Measurements from ENCODE around the gene SLX4IP. TPM values are rescaled to one million over a fixed set of nuclear protein-coding genes. Genes with fewer than 3 reads are reported as not detected.

Gene SLX4IP
- total RNA-seq, 1 donor from 2014 or later, result 5.3 TPM

DNA sequence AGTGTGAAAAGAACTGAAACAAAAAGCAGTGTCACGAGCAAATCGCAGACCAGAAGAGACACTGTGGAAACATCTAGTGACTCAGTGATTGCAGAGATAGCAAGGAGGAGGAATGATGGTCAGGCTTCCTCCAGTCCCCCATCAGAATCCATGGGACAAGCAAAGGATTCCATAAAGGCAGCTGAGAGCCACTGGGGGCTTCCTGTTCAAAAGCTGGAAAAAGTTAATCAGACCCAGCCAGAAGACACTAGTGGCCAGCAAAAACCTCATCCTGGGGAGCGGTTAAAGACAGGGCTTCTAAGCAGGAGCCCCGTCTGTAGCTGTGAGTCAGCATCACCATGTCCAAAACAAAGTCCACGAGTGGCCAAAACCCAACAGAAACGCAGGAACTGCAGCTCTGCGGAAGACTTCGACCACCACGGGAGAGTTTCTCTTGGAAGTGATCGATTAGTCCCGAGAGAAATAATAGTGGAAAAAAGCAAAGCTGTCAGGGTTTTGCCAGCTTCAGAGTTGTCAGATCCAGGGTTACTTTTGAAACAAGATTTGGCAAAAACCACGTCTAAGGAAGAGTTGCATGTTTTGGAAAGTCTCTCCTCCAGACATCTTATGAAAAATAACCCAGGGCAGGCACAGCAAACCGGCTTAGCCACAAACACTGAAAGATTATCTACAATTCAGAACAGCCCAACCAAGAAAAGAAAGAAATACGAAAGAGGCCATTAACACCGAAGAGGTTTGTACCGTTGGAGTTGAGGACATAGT lies 187.7 kb downstream of the SLX4IP start:
- no peaks in the 10 kb centered on the region for H3K27me3 Mint-ChIP-seq (ENCODE audit: low read depth, unreplicated experiment)
- Histone ChIP-seq H3K79me2 (ENCODE audit: insufficient read depth, low read length) (no peaks in the 10 kb centered on the region), H4K20me1 (ENCODE audit: insufficient read depth, low read length) (no peaks in the 10 kb centered on the region), H3K9ac (ENCODE audit: low read length) (peak overlapping the region; percentile 63), H3K4me1 (ENCODE audit: insufficient read depth, low read length) (peaks cover 27% of the 10 kb centered on the region), H3K4me2 (ENCODE audit: low read length) (peak overlapping the region; percentile 72), H3K27ac (ENCODE audit: low read depth, low read length) (peak overlapping the region; percentile 67), H3K9me3 (ENCODE audit: insufficient read depth, low read depth, low read length) (no peaks in the 10 kb centered on the region), H3K27me3 (ENCODE audit: insufficient read depth, low read length) (no peaks in the 10 kb centered on the region), H2AFZ (ENCODE audit: low read depth, low read length) (peak overlapping the region; percentile 6), H3K36me3 (ENCODE audit: insufficient read depth, low read length) (no peaks in the 10 kb centered on the region), H3K4me3 (ENCODE audit: insufficient read depth, low read depth, low read length) (peak overlapping the region; percentile 37)
- peak overlapping the region; percentile 92 for H3K27ac Mint-ChIP-seq (ENCODE audit: unreplicated experiment)
- H3K4me3 Mint-ChIP-seq (ENCODE audit: unreplicated experiment), result no peak overlapping the region
- H3K36me3 Mint-ChIP-seq (ENCODE audit: low read depth, unreplicated experiment), result no peaks in the 10 kb centered on the region
- FAIRE-seq, result peak; percentile 77
- DNase-seq (ENCODE audit: low read depth), result peak; percentile 89
- TF ChIP-seq, protein P1, sequence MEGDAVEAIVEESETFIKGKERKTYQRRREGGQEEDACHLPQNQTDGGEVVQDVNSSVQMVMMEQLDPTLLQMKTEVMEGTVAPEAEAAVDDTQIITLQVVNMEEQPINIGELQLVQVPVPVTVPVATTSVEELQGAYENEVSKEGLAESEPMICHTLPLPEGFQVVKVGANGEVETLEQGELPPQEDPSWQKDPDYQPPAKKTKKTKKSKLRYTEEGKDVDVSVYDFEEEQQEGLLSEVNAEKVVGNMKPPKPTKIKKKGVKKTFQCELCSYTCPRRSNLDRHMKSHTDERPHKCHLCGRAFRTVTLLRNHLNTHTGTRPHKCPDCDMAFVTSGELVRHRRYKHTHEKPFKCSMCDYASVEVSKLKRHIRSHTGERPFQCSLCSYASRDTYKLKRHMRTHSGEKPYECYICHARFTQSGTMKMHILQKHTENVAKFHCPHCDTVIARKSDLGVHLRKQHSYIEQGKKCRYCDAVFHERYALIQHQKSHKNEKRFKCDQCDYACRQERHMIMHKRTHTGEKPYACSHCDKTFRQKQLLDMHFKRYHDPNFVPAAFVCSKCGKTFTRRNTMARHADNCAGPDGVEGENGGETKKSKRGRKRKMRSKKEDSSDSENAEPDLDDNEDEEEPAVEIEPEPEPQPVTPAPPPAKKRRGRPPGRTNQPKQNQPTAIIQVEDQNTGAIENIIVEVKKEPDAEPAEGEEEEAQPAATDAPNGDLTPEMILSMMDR (IDR thresholded peaks at IDR 0.05; ENCODE audit: insufficient read depth, low read depth, low read length), result no peak
- no peak for TF ChIP-seq EZH2 (IDR thresholded peaks at IDR 0.05; ENCODE audit: insufficient read depth, low read length)
- peaks cover 41% of the 10 kb centered on the region for H3K4me1 Mint-ChIP-seq (ENCODE audit: low read depth, unreplicated experiment)
- no peaks in the 10 kb centered on the region for H3K9me3 Mint-ChIP-seq (ENCODE audit: unreplicated experiment)

DNA sequence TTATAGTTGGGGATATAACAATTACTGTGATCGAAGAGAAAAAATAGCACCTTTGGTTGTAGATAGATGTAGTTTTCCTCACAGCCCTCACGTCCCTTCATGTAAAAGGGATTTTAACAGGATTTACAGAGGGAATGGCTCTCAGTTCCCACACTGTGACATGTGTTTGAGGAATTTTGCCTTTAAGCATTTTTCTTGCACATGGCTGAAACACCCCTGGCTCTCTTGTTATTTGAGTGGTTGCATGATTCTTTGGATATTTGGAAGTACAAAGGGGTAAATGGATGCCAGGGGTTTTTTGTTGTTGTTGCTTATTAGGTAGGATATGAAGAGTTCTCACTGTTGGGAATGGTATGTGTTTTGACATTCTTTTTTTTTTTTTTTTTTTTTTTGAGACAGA lies 190.5 kb downstream of the SLX4IP start:
- H3K4me3 Mint-ChIP-seq (ENCODE audit: unreplicated experiment), result no peak overlapping the region
- Histone ChIP-seq H3K4me1 (ENCODE audit: insufficient read depth, low read length) (peaks cover 16% of the 10 kb centered on the region), H3K9me3 (ENCODE audit: insufficient read depth, low read depth, low read length) (no peaks in the 10 kb centered on the region), H3K27ac (ENCODE audit: low read depth, low read length) (no peak overlapping the region), H3K27me3 (ENCODE audit: insufficient read depth, low read length) (no peaks in the 10 kb centered on the region), H3K4me2 (ENCODE audit: low read length) (no peak overlapping the region), H3K4me3 (ENCODE audit: insufficient read depth, low read depth, low read length) (no peak overlapping the region), H2AFZ (ENCODE audit: low read depth, low read length) (no peak overlapping the region), H3K79me2 (ENCODE audit: insufficient read depth, low read length) (no peaks in the 10 kb centered on the region), H3K36me3 (ENCODE audit: insufficient read depth, low read length) (no peaks in the 10 kb centered on the region), H3K9ac (ENCODE audit: low read length) (no peak overlapping the region), H4K20me1 (ENCODE audit: insufficient read depth, low read length) (no peaks in the 10 kb centered on the region)
- H3K27me3 Mint-ChIP-seq (ENCODE audit: low read depth, unreplicated experiment), result no peaks in the 10 kb centered on the region
- FAIRE-seq (no peak), DNase-seq (ENCODE audit: low read depth) (no peak)
- no peaks in the 10 kb centered on the region for H3K36me3 Mint-ChIP-seq (ENCODE audit: low read depth, unreplicated experiment)
- TF ChIP-seq, protein P1 (IDR thresholded peaks at IDR 0.05; ENCODE audit: insufficient read depth, low read depth, low read length), result no peak
- no peak for TF ChIP-seq EZH2 (IDR thresholded peaks at IDR 0.05; ENCODE audit: insufficient read depth, low read length)
- H3K4me1 Mint-ChIP-seq (ENCODE audit: low read depth, unreplicated experiment), result peaks cover 38% of the 10 kb centered on the region
- no peaks in the 10 kb centered on the region for H3K9me3 Mint-ChIP-seq (ENCODE audit: unreplicated experiment)
- H3K27ac Mint-ChIP-seq (ENCODE audit: unreplicated experiment), result peak overlapping the region; percentile 6

DNA sequence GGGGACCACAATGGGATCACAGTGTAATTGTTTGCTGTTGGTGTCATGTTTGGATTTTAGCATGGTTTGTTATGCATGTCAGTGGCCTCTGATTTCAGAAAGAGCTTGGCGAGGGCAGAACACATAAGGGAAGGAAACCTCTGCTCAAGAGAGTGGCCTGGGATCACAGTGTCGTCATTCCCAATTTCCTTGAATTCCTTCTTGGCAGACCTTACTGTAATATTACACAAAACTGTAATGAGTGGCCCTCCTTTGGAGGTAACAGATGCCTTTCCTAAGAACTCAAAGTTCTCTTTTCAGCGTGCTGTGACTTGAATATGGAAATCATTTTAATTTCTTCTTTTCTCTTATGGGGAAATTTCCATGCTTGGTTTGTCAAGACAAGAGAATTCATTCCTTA lies 191.8 kb downstream of the SLX4IP start:
- H3K4me2 ChIP-seq (ENCODE audit: low read length), result no peak overlapping the region
- no peaks in the 10 kb centered on the region for H3K9me3 ChIP-seq (ENCODE audit: insufficient read depth, low read depth, low read length)
- no peaks in the 10 kb centered on the region for H3K79me2 ChIP-seq (ENCODE audit: insufficient read depth, low read length)
- H2AFZ ChIP-seq (ENCODE audit: low read depth, low read length), result no peak overlapping the region
- peaks cover 16% of the 10 kb centered on the region for H3K4me1 ChIP-seq (ENCODE audit: insufficient read depth, low read length)
- no peaks in the 10 kb centered on the region for H3K27me3 ChIP-seq (ENCODE audit: insufficient read depth, low read length)
- Mint-ChIP-seq H3K9me3 (ENCODE audit: unreplicated experiment) (no peaks in the 10 kb centered on the region), H3K4me3 (ENCODE audit: unreplicated experiment) (no peak overlapping the region), H3K4me1 (ENCODE audit: low read depth, unreplicated experiment) (peaks cover 29% of the 10 kb centered on the region), H3K27me3 (ENCODE audit: low read depth, unreplicated experiment) (no peaks in the 10 kb centered on the region), H3K27ac (ENCODE audit: unreplicated experiment) (no peak overlapping the region), H3K36me3 (ENCODE audit: low read depth, unreplicated experiment) (no peaks in the 10 kb centered on the region)
- no peak overlapping the region for H3K4me3 ChIP-seq (ENCODE audit: insufficient read depth, low read depth, low read length)
- H4K20me1 ChIP-seq (ENCODE audit: insufficient read depth, low read length), result no peaks in the 10 kb centered on the region
- no peak for TF ChIP-seq EZH2 (IDR thresholded peaks at IDR 0.05; ENCODE audit: insufficient read depth, low read length)
- TF ChIP-seq, protein P1 (IDR thresholded peaks at IDR 0.05; ENCODE audit: insufficient read depth, low read depth, low read length), result no peak
- H3K27ac ChIP-seq (ENCODE audit: low read depth, low read length), result no peak overlapping the region
- H3K9ac ChIP-seq (ENCODE audit: low read length), result no peak overlapping the region
- no peak for FAIRE-seq
- no peaks in the 10 kb centered on the region for H3K36me3 ChIP-seq (ENCODE audit: insufficient read depth, low read length)
- no peak for DNase-seq (ENCODE audit: low read depth)

Data from astrocyte (in vitro differentiated cells and primary cell).